VCaP (cell line): ENCODE results near the gene PRODH2.
"Not testable (repeated sequence)": the region's sequence is repeated elsewhere in the genome, so short reads cannot be mapped to it uniquely, and the experiment has no call there.

Source experiments
- H3K27ac ChIP-seq: fragments of 450-650 bp; 2 replicates; pipeline ENCODE4 v1.5.1; 2017
- TF ChIP-seq, protein P1 (sequence below): fragments of 450-650 bp; conservative IDR thresholded peaks from 2 replicates; pipeline ENCODE4 v1.5.1; 2017; ENCODE audit warnings: mild to moderate bottlenecking, moderate library complexity

Gene PRODH2

DNA sequence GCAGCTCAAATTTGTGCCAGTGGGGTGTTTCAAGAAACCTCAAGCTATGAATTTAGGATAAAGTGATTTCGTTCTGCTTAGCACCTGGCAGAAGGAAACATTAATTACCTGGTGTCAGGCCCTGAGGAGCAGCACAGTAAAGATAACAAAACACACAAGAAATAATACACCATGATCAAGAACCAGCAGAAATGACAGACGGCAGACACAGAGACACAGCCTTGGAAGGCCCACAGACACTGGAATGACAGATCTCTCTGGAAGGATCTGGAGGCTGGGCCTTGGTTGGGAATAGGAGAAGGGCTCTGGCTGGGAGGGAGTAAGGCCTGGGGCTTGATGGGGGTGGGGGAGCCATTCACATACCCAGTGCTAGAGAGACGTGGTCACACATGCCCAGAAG is 10.8 kb downstream of the PRODH2 start:
- H3K27ac ChIP-seq, result no peak overlapping the region
- TF ChIP-seq, protein P1, sequence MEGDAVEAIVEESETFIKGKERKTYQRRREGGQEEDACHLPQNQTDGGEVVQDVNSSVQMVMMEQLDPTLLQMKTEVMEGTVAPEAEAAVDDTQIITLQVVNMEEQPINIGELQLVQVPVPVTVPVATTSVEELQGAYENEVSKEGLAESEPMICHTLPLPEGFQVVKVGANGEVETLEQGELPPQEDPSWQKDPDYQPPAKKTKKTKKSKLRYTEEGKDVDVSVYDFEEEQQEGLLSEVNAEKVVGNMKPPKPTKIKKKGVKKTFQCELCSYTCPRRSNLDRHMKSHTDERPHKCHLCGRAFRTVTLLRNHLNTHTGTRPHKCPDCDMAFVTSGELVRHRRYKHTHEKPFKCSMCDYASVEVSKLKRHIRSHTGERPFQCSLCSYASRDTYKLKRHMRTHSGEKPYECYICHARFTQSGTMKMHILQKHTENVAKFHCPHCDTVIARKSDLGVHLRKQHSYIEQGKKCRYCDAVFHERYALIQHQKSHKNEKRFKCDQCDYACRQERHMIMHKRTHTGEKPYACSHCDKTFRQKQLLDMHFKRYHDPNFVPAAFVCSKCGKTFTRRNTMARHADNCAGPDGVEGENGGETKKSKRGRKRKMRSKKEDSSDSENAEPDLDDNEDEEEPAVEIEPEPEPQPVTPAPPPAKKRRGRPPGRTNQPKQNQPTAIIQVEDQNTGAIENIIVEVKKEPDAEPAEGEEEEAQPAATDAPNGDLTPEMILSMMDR, result no peak

DNA sequence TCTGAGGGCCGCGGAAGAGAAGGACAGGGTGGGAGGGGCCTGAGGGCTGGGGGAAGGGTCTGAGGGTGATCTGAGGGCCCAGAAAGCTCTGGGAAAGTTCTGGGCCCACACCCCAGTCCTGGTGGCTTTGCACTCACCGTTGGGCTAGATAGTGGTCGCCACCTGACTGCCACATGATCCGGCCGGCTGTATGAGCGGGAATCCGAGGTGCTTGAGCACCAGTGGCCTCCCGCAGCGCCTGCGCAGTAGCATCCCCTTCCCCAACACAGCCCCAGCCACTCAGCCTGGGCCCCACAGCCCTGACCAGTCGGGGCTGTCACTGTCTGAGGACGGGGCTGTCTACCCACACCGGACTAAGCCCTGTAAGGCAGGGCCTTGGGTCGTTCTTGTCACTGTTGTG is 15.0 kb downstream of the PRODH2 start:
- TF ChIP-seq, protein P1, result no peak
- no peak overlapping the region for H3K27ac ChIP-seq

DNA sequence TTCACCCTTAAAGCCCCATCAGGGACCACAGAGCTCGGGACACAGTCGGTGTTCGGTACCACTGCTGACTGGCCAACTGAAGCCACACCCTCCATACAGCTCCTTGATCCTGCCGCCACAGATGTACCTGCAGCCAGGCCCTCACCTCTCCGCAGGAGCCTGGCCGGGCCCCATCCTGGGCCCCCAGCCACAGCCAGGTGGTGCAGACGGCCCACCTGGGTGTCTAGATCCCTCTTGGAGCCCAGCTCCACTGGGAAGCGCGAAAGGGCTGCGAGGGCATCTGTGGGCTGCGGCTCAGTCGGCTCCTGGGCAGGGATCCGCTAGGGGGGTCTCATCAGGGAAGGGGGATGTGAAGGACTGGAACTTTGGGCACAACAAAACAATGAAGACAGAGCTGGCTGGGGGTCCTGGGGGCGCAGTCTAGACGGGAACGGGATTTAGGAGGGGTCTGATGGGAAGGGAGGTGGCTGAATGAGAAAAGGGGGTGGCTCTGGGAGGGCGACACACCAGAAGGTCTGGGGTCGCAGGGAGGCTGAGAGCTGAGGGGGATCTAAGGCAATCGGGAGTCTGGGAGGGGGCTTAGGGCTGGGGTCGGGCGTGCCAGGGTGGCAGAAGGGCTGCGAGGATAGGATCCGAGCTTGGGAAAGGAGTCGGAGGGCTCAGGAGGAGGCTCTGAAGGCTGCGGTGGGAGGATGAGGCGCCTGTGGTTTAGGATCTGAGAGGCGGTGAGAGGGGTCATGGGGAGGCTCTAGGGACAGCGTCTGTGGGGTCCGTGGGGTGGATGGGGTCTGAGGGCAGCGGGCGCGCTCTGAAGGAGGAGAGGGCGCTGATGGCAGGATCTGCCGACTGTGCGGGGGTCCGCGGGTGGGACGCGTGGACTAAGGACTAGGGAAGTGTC is 15.8 kb downstream of the PRODH2 start:
- no peak overlapping the region for H3K27ac ChIP-seq
- TF ChIP-seq, protein P1, result no peak

DNA sequence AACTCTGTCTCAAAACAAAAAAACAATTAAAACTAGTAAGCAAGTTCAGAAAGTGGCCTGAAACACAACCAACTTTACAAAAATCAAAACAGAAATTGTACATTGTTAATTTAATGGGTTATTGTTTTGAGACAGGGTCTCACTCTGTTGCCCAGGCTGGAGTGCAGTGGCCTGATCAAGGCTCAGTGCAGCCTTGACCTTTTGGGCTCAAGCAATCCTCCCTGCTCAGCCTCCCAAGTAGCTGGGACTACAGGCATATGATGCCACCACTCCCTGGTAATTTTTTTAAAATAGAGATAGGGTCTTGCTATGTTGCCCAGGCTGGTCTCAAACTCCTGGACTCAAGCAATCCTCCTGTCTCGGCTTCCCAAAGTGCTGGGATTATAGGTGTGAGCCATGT is 17.1 kb downstream of the PRODH2 start:
- H3K27ac ChIP-seq, result not testable (repeated sequence)

DNA sequence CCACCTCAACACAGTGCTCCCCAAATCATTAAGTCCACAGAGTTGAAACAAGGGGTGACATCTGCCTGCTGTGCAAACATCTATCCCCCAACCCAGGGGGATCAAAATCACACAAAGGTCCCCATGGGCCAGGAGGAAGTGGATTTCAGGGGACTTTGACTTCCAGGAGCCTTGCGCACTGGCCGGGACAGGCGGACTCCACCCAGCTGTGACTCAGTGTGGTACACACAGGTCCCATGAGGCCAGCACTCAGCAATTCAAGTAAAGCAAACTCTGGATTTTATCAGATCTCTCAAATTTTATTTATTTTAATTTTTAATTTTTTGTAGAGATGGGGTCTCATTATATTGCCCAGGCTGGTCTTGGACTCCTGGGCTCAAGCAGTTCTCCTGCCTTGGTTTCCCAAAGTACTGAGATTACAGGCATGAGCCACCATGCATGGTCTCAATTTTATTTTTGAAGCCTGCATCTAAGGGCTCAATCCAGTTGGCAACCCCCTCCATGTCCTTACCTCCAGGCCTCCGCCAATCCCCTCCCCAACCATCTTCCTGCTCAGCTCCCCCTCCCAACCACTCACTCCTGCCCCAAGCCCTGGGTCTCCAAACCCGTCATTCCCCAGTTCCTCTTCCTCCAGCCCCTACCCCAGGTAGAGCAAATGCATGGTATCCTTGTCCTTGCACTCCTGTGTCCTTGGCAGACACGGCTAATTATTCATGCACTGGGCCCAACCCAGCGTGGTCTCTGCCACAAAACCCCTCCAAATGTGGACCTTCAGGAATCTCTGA is 19.1 kb downstream of the PRODH2 start:
- H3K27ac ChIP-seq, result no peak overlapping the region
- TF ChIP-seq, protein P1, result no peak

DNA sequence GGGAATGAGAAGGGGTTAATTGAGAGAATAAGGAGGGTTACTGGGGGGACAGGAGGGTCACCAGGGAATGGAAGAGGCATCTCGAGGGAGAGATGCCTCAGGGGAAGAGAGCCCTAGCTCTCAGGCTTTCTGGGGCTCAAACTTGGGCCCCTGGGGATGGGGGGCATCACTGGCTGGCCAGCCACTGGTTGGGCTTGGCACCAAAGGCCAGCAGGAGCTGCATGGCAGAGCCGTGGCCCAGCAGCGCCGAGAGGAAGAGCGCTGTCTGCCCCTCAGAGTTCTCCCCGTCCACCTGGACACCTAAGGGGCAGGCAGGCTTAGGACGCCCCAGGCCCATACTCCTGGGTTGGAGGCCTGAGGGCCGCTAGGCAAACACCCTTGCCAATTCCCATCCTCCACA is 19.8 kb downstream of the PRODH2 start:
- no peak overlapping the region for H3K27ac ChIP-seq
- TF ChIP-seq, protein P1, result no peak

DNA sequence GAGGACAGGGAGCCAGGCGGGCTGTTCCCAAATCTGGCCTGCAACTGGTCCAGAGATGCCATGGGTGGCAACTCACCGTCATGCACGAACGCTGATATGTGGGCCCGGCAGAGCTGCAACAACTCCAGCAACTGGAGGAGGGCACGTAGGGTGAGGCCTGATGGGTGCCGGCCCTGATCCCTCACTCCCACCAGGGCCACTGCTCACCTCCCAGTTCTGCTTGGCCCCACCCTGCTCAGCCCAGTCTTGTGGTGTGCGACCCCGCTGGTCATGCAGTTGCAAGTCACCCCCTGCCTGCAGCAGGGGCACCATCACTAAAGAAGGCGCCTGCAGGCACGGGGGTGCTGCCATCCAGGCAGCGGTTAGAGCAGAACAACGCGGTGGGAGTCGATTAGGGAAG is 20.3 kb downstream of the PRODH2 start:
- TF ChIP-seq, protein P1, result no peak
- no peak overlapping the region for H3K27ac ChIP-seq
